Effector CD4-positive, alpha-beta T cell (primary cell): ENCODE measurements around the gene COL26A1.

Experiments used
- DNase-seq: peaks from one replicate; pipeline ENCODE4 v3.0.0-alpha.2; 2020

COL26A1 gene

DNA sequence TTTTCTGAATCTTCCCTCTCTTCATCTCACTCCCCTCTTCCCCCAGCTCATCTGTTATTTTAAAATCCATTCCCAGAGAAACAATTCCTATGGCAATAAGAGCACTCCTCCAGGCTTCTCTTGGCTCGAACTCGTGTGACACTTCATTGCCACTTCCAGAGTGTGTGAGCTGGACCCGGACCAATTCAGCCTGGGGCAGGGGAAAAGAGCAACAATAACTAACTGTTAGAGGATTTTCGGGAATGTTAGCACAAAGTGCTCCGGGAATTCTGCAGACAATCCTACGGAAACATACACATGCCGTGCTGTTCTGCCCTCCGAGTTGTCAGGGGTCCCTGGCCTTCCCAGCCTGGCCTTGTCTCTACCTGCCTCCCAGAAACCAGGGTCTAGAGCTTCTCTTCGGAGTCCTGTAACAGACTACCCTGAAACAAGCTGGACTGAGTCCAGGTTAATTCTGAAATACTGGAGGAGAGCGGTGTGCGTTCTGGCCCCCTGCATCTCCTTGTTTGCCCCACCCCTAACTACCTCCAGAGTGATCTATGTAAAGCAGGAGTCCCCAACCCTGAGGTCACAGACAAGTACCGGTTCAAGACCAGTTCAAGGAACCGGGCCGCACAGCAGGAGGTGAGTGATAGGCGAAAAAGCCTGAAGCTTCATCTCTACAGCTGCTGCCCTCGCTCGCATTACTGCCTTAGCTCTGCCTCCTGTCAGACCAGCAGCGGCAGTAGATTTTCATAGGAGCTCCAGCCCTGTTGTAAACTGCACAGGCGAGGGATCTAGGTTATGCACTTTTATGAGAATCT is 11.3 kb downstream of the COL26A1 start:
- DNase-seq: no peak

DNA sequence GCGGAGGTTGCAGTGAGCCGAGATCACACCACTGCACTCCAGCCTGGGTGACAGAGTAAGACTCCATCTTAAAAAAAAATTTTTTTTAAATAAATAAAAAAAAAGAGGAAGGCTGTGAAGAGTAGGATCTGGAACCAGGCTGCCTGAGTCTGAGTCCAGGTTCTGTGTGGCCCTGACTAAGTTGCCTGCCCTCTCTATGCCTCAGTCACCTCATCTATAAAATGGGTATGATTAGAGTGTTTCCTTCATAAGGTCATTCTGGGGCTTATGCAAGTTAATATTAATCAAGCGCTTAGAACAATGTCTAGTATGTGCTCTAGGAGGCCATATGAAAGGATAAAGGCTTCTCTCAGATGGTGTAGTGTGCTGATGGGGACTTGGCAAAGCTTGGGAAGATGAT is 12.3 kb downstream of the COL26A1 start:
- DNase-seq: no peak

DNA sequence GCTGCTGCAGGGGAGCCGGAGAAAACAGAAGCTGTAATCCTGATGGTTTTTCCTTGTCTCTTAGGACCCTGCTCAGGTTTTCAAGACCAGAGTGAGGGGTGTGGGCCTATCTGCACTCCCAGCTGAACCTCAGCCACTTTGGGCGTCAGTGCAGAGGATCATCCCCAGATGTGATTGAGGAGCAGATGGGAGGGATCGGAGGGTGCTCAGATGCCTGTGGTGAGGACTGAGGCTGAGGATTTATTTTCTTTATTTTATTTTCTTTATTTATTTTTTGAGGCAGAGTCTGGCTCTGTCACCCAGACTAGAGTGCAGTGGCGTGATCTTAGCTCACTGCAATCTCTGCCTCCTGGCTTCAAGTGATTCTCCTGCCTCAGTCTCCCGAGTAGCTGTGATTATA is 13.9 kb downstream of the COL26A1 start:
- no peak for DNase-seq

DNA sequence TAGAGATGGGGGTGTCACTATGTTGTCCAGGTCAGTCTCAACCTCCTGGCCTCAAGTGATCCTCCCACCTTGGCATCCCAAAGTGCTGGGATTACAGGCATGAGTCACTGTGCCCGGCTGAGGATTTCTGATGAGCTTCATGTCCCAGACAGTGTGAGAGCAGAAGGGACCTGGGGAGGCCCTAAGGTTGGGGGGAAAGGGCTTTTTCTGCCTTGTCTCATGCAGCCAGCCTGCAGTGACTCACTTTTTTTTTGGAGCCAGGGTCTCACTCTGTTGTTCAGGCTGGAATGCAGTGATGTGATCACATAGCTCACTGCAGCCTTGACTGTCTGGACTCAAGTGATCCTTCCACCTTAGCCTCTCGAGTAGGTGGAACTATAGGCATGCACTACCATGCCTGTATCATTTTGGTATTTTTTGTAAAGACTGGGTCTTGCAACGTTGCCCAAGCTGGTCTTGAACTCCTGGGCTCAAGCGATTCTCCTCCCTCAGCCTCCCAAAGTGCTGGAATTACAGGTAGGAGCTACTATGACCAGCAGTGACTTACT is 14.6 kb downstream of the COL26A1 start:
- DNase-seq: no peak

DNA sequence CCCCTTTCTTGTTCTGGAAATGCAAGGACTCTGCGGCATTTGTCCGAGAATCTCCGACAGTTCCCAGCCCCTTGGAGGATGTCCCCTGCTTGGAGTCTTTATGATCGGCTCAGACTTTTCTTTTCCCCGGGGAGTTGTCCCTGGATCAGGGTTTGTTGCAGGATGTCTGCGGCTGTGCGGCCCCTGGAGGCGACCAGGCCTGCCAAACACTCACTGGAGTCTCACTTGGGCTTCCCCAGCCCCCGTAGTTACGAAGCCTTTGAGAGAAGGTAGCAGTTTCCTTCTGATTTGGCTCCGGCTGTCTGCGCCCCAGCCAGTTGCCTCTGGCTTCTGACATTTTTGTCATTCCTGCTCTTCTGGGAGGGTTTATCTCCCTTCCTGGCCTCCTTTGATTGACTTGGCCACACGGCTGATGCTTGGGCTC is 16.1 kb downstream of the COL26A1 start:
- DNase-seq: no peak

DNA sequence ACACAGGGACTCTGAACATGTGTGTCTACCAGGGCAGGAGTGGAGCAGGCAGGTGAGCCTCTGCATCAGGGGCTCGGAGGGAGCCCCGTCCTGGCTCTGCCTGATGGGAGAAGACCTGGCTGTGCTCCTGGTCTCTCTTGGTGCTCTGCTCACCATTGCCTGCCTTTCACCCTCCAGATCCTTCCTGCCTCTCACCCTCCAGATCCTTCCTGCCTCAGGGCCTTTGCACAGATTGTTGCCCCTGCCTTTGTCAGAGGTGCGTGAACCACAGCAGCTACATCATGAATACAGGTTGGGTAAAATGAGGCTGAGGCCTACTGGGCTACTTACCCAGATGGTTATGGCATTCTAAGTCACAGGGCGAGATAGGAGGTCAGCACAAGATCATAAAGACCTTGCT is 16.6 kb downstream of the COL26A1 start:
- DNase-seq: no peak

DNA sequence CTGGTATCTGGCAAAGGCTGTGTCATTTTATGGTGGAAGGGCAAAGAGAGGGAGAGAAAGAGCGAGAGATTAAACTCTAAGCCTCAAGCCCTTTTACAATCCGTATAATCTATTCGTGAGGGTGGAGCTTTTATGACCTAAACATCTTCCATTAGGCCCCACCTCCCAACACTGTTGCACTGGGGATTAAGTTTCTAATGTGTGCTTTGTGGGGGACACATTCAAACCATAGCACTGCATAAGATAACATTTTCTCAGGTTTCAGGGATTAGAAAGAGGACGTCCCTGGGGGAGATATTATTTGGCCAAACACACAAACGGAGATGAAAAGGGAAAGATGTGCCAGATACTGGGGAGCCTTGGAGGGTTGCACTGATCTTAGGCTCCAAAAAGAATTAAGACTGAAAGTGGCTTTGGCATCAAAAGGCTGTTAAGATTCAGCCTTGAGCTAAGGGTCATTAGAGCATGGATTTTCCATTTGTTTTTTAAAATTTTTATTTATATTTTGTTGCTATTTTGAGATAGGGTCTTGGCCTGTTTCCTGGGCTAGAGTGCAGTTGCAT is 19.0 kb downstream of the COL26A1 start:
- DNase-seq: no peak

DNA sequence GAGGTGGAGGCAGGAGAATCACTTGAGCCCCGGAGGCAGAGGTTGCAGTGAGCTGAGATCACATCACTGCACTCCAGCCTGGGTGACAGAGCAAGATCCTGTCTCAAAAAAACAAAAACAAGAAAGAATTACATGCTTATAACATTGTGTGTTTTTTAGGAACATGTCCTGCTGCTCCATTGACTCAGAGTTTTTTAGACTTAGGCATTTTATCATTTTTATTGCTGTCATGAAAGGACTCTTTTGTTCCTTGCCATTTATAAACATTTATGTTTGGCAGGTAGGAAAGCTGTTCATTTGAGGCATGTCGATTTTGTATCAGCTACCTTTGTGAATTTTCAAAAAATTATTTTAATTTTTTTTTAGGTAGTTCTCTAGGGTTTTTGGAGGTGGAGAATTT is 20.3 kb downstream of the COL26A1 start:
- no peak for DNase-seq

DNA sequence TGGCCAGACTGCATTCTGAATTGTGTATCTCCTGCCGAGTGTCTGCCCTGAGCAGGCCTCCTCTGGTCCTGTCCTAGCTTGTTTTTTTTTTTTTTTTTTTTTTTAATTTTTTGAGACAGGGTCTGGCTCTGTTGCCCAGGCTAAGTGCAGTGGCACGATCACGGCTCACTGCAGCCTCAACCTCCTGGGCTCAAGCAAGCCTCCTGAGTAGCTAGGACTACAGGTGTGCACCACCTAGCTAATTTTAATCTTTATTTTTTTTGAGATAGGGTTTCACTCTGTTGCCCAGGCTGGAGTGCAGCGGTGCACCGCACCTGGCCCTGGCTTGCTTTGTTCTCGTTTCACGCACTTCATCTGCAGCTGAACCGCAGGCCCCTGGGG is 23.5 kb downstream of the COL26A1 start:
- DNase-seq: no peak

DNA sequence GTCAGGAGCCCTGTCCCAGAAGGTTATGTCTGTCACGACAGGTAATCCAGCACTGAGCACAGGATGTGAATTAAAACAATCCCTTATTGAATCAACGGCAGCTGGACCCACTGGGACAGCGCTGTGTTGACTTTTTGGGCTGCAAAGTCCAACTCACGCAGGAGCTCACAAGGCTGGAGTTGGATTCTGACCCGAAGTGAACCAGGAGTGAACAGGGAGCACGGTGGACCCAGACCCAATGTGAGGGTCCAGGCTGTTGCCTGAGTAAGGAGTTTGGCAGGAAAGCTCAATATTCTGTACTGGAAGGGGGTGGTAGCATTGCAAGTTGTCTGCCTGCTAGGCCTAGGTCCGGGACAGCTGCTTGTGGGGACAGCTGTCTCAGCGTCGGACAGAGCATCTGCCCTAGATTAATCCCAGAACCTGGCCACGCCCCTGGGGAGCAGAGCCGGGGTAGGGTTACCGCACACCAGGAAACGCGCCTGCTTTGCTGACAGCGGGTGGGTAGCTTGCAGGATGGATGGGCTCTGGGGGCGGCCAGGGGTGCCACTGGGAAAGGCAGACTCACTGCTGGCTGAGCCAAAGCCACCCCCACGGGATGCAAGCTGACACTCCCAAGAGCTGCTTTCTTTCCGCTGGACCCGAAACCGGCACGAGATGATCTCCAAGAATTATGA is 24.0 kb downstream of the COL26A1 start:
- DNase-seq: no peak

DNA sequence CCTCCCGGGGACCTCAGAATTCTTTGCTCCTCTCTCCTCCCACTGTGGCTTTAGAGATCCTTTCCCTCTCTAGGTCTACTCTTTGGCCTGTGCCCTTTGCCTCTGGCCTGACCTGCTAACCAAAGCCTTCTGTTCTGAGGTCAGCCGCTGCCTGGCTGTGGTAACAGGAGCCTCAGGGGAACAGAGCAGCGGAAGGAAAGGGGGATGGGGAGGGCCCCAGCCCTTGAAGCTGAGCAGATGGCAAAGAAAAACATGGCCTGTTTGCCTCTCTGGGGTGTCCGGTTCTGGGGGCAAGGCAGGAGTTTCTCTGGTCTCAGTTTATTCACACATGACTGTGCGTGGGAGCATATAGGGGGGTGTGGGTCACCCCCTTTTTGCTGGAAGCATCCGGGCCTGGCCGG is 28.2 kb downstream of the COL26A1 start:
- no peak for DNase-seq

DNA sequence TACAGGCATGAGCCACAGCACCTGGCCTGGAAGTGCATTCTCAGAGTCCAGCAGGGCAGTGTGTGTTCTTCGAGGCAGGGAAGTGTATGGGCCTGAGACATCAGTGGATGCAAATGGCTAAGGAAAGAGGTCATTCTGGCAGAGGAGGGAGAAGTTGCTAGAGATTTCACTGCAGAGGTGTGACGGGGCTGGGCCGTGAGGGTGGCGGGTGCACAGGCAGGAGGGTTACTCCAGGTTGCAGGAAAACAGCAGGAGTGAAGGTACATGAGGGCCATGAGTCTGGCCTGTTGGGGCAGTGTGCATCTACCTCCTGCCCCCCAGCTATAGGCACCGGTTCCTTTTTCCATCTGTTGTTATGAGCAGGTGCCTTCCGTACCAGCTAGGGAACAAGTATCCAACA is 29.3 kb downstream of the COL26A1 start:
- DNase-seq: no peak

DNA sequence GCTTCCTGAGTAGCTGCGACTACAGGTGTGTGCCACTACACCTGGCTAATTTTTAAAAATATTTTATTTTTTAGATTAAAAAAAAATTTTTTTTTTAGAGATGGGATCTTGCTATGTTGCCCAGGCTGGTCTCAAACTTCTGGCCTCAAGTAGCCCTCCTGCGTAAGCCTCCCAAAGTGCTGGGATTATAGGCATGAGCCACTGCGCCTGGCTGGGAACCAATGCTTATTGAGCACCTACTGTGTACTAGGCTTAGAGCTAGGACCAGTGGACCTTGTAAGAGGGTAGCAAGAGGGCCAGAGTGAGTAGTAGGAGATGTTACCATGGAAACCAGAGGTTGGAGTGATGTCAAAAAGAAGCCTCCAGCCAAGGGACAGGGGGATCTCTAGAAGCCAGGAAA is 31.2 kb downstream of the COL26A1 start:
- no peak for DNase-seq

DNA sequence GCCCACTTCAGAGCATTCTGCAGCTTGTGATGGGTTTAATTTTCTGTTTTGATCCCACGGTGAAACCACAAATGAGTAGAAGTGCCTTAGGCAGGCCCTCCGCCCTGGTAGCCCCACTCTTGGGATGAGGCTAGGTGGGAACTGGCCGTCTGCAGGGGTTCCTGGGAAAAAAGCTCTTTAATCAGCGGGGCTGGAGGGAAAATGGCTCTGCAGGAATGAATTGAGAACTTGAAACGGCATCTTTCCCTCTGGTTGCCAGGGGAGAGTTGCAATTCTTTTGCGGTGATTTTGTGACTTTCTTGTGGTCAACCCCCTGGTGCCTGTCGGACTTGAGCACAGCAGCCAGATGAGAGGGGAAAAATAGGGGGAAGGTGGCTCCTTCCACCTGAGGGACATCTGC is 32.7 kb downstream of the COL26A1 start:
- no peak for DNase-seq

DNA sequence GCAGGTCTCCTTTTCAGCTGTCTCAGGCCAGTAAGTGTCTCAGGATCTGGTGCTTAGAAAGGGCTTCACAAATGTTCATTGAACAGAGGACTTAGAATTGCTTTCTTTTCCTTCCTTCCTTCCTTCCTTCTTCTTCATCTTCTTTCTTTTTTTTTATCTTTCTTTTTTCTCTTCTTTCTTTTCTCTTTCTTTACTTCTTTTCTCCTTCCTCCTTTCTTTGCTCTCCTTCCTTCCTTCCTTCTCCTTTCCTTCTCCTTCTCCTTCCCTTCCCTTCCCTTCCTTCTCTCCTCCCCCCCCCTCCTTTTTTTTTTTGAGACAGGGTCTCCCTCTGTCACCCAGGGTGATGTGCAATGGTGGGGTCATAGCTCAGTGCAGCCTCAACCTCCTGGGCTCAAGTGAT is 34.6 kb downstream of the COL26A1 start:
- no peak for DNase-seq

DNA sequence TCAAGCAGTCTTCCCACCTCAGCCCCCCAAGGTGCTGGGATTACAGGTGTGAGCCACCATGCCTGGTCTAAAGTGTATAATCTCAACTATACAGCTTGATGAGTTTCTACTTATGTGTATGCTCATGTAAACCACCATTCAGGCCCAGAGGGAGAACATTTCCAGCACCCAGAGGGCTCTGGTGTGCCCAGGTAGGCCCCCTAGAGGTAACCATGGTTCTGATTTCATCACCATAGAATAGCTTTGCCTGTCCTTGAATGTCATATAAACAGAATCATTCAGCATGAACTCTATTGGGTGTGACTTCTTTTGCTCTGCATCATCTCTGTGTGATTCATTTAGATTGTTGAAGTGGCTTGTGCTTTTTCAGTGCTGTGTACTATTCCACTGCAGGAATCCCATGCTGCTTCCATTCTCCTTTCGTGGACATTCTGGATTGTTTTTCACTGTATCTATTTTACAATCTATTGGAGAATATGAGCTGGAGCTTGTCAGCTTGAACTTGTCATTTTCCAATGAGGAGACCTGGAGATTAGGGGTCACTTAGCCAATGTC is 35.2 kb downstream of the COL26A1 start:
- DNase-seq: no peak

DNA sequence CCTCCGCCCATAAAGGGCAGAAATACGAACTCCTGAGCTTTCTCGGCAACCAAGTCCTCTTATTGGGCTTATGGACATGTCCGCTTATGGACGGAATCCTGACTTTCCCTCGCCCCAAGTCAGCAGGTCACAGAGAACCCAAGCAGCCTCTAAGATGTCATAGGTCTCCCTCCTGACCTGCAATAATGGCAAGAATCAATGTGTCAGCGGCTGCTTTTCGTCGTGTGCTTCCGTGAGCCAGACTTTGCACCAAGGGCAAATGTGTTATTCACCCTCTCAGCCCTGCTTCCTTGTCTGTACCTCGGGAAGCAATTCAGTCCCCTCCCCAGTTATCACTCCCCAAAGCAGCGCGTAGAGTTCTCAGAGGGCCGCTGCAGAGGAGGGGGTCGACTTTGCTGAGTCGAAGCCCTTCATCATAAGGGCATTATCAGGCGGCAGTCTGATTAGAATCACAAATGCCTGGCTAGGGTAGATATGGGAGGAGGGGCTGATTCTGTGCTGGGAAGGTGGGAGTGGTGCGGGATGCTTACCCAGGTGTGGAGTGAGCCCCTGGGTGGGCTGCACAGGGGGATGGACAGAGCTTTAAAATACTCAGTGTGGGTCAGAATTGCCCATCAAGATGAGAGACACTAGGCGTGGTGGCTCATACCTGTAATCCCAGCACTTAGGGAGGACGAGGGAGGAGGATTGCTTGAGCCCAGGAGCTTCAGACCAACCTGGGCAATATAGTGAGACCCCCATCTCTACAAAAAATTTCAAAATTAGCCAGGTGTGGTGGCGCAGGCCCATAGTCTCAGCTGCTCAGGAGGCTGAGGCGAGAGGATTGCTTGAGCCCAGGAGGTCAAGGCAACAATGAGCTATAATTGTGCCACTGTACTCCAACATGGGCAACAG is 36.0 kb downstream of the COL26A1 start:
- no peak for DNase-seq

DNA sequence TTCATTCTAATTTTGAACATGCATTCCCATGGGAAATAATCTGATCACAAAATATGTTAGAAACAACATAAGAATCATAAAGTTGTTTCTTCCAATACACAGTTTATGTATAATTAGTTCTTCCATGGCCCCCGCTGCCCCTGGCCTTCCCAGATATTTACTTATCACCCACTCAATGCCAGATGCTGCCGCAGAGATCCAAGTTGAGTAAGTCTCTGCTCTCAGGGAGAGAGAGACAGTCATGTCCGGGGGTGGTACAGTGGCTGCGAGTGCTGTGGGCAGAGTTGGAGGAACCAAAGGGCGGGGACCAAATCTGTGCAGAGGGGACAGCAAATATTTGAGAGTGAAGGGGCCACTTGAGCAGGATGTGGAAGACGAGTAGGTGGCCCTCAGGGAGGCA is 37.1 kb downstream of the COL26A1 start:
- no peak for DNase-seq

DNA sequence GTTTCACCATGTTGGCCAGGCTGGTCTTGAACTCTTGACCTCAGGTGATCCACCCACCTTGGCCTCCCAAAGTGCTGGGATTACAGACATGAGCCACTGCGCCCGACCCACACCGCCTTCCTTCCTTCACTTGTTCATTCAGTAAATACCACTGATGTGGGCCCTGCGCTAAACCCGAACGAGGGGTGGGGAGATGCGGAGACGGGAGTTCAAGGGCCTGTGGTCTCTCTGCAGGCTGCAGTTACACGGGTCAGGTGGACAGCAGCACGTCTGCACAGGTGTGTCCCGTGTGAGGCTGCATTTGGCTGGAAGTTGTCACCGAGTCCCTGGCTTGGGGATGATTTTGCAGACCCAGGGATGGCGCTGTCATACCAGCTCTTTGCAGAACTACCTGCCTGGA is 38.1 kb downstream of the COL26A1 start:
- no peak for DNase-seq

DNA sequence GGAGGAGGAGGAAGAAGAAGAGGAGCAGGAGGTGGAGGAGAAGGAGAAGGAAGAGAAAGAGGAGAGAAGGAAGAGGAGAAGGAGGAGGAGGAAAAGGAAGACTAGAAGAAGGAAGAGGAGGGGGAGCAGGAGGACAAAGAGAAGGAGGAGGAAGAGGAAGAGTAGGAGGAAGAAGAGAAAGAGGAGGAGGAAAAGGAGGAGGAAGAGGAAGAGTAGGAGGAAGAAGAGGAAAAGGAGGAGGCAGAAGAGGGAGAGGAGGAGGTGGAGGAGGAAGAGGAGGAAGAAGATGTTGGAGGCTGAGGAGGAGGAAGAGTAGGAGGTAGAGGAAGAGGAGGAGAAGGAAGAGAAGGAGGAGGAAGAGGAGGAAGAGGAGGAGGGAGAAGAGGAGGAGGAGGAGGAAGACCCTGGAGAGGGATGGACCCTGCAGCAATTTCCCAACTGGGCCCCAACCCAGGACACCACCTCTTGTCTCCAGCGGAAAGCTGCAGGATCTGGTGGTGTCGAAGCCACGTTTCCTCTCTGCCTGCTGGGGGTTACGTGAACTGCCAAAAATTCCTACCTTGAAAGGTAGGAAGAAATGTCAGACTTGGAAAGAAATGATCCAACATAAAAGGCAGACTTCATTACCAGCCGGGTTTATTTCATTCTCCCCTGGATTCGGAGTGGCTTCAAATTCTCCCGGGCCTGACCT is 38.9 kb downstream of the COL26A1 start:
- no peak for DNase-seq

DNA sequence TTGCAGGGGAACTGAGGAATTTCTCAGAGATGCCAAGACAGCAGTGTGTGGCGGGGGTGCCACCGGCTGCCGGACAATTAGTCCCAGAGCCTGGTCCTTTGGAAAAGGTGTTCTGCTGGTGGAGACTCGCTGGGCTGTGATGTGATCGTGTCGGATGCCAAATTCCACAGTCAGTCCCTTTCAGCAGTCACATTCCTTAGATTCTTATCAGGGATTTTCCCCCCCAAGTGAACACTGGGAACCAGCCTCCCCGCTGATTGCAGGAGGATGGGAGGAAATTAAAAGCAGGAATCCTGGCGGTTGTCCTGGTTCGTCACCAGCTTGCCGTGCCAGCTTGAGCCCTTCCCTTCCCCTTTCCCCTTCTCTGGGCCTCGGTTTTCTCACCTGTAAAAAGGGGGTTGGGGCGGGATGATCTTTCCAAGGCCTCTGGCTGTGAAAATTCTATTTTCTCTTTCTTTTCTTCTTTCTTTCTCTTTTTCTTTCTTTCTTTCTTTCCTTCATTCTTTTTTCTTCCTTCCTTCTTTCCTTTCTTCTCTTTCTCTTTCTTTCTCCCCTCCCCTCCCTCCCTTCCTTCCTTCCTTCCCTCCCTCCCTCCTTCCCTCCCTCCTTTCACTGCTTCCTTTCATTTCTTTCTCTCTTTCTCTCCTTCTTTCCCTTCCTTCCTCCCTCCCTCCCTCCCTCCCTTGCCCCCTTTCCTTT is 39.6 kb downstream of the COL26A1 start:
- no peak for DNase-seq
